BE2C (cell line): ENCODE measurements around the gene C6orf62. TPM values are rescaled to one million over a fixed set of nuclear protein-coding genes. Genes with fewer than 3 reads are reported as not detected.
"Not testable (repeated sequence)": the region's sequence is repeated elsewhere in the genome, so short reads cannot be mapped to it uniquely, and the experiment has no call there.

Source experiments
- DNase-seq: peaks from one replicate; pipeline ENCODE4 v3.0.0-alpha.2; 2020
- H3K27me3 ChIP-seq: fragments of 250-450 bp; sonication (Bioruptor Pico); 2 replicates; pipeline ENCODE4 v1.5.1; 2020; ENCODE audit warnings: mild to moderate bottlenecking
- H3K36me3 ChIP-seq: fragments of 250-450 bp; sonication (Bioruptor Pico); 2 replicates; pipeline ENCODE4 v1.5.1; 2020; ENCODE audit warnings: mild to moderate bottlenecking
- H3K4me1 ChIP-seq: fragments of 250-450 bp; sonication (Bioruptor Pico); 2 replicates; pipeline ENCODE4 v1.5.1; 2020
- H3K4me3 ChIP-seq: 2 replicates; pipeline ENCODE4 v1.5.1; 2011; ENCODE audit warnings: low read depth, low read length
- H3K9me3 ChIP-seq: fragments of 250-450 bp; sonication (Bioruptor Pico); 2 replicates; pipeline ENCODE4 v1.5.1; 2020
- polyA plus RNA-seq: library from polyadenylated mRNA; unstranded; fragments of >200 nt; gene quantifications from one replicate; pipeline ENCODE4 v1.2.1, GENCODE V29; 2012; ENCODE audit warnings: low read depth, missing spikeins; ENCODE audit not compliant: insufficient read length, insufficient read depth
- TF ChIP-seq, protein P1 (sequence below): IDR thresholded peaks from 2 replicates; pipeline ENCODE4 v1.5.1; 2012; ENCODE audit warnings: mild to moderate bottlenecking, low read depth, low read length

Gene C6orf62
- 48.9 TPM for polyA plus RNA-seq

DNA sequence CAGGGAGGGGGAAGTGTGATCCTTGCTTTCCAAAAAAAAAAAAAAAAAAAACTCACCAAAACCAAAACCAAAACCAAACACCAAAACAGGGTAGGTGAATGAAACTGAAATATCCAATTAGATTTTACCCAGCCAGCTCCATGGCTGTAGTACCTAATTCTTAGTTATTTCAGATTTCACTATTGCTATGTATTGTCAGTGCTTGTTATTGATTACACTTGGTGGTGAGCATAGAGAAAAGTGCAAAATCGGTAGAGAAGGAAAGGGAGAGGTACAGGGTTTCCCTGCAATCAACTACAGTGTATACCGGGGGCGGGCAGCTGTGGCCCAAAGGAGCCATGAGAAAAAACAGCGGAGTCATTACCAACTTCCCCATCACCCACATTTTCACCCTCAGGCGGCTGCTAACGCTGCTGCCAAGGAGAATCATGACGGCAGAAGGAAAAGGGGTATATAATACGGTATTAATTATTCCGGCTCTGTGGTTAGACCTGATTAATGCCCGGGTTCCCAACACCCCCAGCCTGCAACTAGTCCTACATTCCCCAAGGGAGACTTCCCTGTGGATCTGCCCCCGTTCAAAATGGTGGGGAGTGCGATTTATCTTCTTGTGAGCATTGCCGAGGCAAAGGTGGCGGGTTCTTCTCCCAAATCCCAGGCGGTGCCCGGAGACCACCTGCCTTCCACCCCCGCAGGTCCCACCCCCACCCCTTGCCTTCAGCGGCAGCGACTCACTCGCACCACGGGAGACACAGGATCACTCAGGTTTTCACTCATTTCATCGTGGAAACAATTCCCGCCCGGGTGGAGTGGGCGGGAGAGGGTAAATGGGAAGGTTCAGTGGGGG lies at the start of gene C6orf62:
Gene C6orf62 (minus strand): TSS at position 30 of the 847 bp plus-strand sequence. CDS start 486 bp downstream, outside the sequence.
- Histone ChIP-seq H3K36me3 (peaks cover 36% of the 10 kb centered on the region), H3K4me1 (no peaks in the 10 kb centered on the region), H3K4me3 (peak within 1 kb of the TSS; percentile 97), H3K27me3 (no peaks in the 10 kb centered on the region), H3K9me3 (no peaks in the 10 kb centered on the region)
- TF ChIP-seq, protein P1, sequence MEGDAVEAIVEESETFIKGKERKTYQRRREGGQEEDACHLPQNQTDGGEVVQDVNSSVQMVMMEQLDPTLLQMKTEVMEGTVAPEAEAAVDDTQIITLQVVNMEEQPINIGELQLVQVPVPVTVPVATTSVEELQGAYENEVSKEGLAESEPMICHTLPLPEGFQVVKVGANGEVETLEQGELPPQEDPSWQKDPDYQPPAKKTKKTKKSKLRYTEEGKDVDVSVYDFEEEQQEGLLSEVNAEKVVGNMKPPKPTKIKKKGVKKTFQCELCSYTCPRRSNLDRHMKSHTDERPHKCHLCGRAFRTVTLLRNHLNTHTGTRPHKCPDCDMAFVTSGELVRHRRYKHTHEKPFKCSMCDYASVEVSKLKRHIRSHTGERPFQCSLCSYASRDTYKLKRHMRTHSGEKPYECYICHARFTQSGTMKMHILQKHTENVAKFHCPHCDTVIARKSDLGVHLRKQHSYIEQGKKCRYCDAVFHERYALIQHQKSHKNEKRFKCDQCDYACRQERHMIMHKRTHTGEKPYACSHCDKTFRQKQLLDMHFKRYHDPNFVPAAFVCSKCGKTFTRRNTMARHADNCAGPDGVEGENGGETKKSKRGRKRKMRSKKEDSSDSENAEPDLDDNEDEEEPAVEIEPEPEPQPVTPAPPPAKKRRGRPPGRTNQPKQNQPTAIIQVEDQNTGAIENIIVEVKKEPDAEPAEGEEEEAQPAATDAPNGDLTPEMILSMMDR = no peak
- DNase-seq = peak; percentile 49

DNA sequence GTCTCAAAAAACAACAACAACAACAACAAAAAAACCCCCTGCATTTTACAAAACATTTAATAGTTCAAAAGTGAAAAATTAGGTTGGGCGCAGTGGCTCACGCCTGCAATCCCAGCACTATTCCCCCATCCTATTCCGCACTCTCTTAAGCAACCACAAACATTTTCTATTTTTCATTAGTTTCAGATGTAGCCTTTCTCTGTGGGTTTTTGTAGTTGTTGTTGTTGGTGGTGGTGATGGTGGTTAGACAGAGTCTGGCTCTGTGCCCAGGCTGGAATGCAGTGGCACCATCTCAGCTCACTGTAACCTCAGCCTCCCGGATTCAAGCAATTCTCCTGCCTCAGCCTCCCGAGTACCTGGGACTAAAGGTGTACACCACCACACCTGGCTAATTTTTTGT lies 49.4 kb upstream of the C6orf62 start:
- no peak for DNase-seq
- TF ChIP-seq, protein P1 = no peak
- H3K4me1 ChIP-seq = no peaks in the 10 kb centered on the region

DNA sequence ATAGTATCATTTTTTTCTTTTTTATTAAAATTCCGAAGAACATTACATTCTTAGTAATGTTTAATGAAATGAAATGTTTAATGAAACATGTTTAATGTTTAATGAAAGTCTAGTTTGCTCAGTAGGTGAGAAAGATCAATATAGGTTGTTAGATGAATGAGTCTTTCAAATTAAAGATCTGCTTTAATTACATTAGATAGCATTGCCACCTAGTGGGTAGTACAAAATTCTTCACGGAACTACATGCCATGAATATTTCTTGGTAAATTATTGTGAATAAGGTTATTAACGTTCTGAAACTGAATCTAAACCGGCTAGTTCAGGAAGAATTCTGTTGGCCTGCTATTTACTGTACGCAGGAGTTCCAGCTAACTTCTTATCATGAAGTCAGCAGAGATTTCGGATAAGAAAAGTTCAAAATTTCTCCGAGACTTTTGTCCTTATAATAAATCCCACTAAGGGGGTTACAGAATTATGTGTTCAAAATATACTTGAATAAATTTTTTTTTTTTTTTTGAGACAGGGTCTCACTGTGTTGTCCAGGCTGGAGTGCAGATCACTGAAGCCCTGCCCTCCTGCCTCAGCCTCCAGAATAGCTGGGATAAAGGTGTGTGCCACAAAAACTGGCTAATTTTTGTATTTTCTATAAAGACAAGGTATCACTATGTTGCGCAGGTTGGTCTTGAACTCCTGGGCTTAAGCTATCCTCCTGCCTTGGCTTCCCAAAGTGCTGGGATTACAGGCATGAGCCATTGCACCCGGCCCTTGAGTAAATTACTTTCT lies 47.9 kb upstream of the C6orf62 start:
- TF ChIP-seq, protein P1 = peak; percentile 16; the same call in 1 of the 2 replicates
- no peak overlapping the region for H3K4me3 ChIP-seq
- DNase-seq = no peak

More for the DNA sequence above, 49.4 kb upstream of the C6orf62 start:
- Histone ChIP-seq H3K36me3 (no peaks in the 10 kb centered on the region), H3K27me3 (no peaks in the 10 kb centered on the region), H3K9me3 (no peaks in the 10 kb centered on the region), H3K4me3 (no peak overlapping the region)

DNA sequence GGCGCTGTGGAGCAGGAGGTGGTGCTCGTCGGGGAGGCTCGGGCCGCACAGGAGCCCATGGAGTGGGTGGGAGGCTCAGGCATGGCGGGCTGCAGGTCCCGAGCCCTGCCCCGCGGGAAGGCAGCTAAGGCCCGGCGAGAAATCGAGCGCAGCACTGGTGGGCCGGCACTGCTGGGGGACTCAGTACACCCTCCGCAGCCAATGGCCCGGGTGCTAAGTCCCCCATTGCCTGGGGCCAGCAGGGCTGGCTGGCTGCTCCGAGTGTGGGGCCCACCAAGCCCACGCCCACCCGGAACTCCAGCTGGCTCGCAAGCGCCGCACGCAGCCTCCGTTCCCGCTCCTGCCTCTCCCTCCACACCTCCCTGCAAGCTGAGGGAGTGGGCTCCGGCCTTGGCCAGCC lies 47.0 kb upstream of the C6orf62 start:
- H3K36me3 ChIP-seq, H3K4me1 ChIP-seq: not testable (repeated sequence)

More for the DNA sequence above, 47.9 kb upstream of the C6orf62 start:
- Histone ChIP-seq H3K4me1 (no peaks in the 10 kb centered on the region), H3K36me3 (no peaks in the 10 kb centered on the region), H3K9me3 (no peaks in the 10 kb centered on the region), H3K27me3 (no peaks in the 10 kb centered on the region)

DNA sequence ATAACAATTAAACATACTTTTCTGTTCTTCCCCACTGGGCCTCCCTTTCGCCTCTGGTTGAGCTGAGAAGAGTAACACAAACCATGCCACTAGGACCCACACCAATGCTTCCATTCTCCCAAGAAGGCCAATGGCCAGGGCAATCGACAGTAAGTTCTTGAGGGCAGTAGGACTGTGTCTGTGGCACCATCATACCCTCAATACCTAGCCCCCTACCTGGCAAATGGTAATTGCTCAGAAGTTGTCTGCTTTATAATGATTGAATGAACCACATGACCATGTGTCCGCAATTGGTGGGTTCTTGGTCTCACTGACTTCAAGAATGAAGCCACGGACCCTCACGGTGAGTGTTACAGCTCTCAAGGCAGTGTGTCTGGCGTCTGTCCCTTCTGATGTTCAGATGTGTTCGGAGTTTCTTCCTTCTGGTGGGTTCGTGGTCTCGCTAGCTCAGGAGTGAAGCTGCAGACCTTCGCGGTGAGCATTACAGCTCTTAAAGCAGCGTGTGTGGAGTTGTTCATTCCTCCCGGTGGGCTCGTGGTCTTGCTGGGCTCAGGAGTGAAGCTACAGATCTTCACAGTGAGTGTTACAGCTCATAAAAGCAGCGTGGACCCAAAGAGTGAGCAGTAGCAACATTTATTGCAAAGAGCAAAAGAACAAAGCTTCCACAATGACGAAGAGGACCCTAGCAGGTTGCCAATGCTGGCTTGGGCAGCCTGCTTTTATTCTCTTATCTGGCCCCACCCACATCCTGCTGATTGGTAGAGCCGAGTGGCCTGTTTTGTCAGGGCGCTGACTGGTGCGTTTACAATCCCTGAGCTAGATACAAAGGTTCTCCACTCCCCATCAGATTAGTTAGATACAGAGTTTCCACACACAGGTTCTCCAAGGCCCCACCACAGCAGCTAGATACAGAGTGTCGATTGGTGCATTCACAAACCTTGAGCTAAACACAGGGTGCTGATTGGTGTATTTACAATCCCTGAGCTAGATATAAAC lies 46.2 kb upstream of the C6orf62 start:
- H3K4me1 ChIP-seq, H3K4me3 ChIP-seq, DNase-seq, H3K36me3 ChIP-seq, H3K27me3 ChIP-seq, H3K9me3 ChIP-seq: not testable (repeated sequence)

More for the DNA sequence above, 47.0 kb upstream of the C6orf62 start:
- H3K9me3 ChIP-seq, H3K4me3 ChIP-seq, DNase-seq, H3K27me3 ChIP-seq: not testable (repeated sequence)

DNA sequence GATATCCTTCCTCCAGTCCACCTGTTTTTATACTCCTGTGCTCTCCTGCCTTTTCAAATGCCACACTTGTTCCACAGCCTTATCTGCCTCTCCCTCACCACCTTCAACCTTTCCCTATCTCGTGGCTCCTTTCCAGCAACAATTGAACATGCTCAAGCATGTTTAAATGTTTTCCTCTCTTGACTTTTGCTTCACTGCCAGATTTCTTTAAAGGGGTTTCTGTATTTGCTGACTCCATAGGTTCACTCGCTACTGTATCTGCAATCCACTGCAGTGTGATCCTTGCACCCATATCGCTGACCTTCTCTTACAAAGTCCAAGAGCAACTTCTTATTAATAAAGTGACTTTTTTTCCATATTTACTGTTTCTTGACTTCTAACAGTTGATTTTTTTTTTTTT lies 44.6 kb upstream of the C6orf62 start:
- DNase-seq = no peak
- TF ChIP-seq, protein P1 = no peak
- Histone ChIP-seq H3K27me3 (no peaks in the 10 kb centered on the region), H3K4me1 (no peaks in the 10 kb centered on the region), H3K9me3 (no peaks in the 10 kb centered on the region), H3K4me3 (no peak overlapping the region), H3K36me3 (no peaks in the 10 kb centered on the region)
